Activated CD4-positive, CD25-positive, alpha-beta regulatory T cell treated with anti-CD3 and anti-CD28 coated beads, Interleukin-2, amount 50 U/mL, for 72 hours (primary cell): ENCODE measurements around the gene TTLL9.
"Not testable (repeated sequence)": the region's sequence is repeated elsewhere in the genome, so short reads cannot be mapped to it uniquely, and the experiment has no call there.

Experiments used
- DNase-seq: peaks from one replicate; pipeline ENCODE4 v3.0.0; 2021

The TTLL9 gene

GRCh38 chr20:31890646-31891045 is 20.2 kb downstream of the TTLL9 start:
- DNase-seq = no peak

GRCh38 chr20:31894980-31895675 is 24.7 kb downstream of the TTLL9 start:
- no peak for DNase-seq

DNA sequence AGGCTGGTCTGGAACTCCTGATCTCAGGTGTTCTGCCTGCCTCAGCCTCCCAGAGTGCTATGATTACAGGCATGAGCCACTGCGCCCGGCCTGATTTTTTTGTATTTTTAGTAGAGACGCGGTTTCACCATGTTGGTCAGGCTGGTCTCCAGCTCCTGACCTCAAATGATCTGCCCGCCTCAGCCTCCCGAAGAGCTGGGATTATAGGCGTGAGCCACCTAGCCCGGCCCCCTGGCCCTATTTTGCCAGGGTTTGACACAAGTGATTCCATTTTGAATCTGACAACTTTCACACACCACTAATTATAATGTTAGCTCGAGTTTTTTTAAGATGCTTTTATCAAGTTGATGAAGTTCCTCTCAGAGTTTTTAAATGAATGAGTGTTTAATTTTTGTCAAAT is 25.6 kb downstream of the TTLL9 start:
- DNase-seq = no peak

GRCh38 chr20:31897541-31897940 is 27.1 kb downstream of the TTLL9 start:
- DNase-seq = no peak

DNA sequence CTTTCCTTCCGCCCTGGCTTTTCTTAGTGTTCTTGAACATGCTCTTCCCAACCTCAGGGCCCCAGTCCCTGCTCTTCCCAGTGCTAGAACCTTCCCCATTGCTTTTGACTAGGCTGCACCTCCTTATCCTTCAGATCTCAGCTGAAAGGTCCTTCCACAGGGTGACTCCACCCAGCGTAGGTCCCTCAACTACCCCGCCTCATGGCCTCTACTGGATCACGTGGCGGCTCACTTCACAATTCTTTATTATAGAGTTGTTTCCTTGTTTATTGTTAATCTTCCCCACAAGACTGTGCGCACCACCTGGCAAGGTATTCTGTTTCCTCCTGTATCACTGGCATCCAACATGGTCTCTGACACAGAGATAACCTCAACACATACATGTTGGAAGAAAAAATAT is 31.2 kb downstream of the TTLL9 start:
- no peak for DNase-seq

DNA sequence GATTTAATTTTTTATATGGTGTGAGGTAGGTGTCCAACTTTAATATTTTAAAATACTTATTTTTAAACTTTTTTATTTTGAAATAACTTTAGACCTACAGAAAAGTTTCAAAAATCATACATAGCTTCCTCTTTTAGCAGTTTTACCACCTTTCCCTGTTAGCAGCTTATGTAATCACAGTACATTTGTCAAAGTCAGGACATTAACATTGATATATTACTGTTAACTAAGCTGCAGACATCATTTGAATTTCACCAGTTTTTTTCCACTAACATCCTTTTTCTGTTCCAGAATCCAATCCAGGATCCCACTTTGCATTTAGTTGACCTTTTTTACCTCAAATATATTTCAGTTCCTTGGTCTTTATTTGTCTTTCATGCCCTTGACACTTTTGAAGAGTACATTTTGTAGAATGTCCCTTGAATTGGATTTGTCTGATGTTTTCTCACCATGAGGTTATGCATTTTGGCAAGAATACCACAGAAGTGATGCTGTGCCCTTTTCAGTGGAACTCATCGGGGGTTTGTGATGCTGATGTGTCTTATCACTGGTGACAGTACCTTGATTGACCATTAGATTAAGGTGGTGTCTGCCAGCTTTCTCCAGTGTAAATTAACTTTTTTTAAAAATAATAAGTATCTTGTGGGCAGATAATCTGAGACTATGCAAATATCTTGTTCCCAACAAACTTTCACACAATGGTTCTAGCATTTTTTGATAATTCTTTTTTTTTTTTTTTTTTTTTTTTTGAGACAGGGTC is 33.4 kb downstream of the TTLL9 start:
- DNase-seq = no peak

DNA sequence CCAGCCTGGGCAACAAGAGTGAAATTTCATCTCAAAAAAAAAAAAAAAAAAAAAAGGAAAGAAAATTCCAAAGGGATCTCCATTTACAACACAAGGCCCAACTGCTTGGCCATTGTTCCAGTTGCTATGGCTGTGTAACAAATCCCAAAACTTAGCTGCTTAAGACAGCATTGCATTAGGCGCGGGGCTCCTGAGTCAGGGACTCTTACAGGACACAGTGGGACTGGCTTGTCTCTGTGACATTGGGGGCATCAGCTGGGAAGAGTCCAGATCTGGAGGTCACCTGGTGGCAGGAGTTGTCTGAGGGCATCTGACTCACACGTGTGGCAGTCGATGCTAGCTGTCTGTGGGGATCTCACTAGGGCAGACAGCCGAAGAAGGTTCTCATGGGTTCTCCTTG is 35.6 kb downstream of the TTLL9 start:
- no peak for DNase-seq

DNA sequence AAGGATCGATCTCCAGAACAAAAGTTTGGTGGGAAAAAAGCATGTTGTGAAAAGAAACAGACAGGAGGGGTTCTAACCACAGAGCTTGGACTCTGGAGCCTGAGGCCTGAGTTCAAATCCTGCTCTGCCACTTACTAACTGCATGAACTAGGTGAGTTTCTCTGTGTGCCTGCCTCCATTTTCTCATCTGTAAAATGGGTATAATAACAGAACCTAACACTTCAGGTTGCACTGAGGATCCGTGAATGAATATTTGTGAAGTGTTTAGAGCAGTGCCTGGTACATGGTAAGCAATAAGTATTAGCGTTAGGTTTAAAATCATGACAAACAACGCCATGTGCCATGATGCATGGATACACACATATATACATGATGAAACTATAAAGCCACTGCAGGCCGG is 36.6 kb downstream of the TTLL9 start:
- no peak for DNase-seq

GRCh38 chr20:31908016-31908415 is 37.6 kb downstream of the TTLL9 start:
- no peak for DNase-seq

GRCh38 chr20:31908424-31908823 is 38.0 kb downstream of the TTLL9 start:
- DNase-seq = no peak

GRCh38 chr20:31909253-31910070 is 39.0 kb downstream of the TTLL9 start:
- no peak for DNase-seq

GRCh38 chr20:31910071-31910803 is 39.8 kb downstream of the TTLL9 start:
- DNase-seq = no peak

- DNase-seq = no peak
Measured at GRCh38 chr20:31913431-31914157, 43.2 kb downstream of the TTLL9 start.

DNA sequence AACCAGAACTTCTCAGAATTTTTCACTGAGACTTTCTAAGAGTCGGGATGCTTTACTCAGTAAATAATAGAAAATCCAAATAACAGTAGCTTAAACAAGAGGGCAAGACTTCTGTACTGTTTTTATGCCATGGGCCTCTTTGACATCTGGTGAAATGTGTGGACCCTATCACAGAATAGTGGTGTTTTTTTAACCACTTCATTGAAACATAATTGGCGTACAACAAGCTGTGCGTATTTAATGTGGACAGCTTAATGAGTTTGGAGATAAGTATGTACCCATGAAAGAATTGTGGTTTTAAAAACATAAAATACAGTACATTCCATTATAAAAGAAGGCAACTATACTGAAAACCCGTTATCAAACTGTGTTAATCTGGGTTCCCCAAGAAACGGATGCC is 43.7 kb downstream of the TTLL9 start:
- DNase-seq = no peak

DNA sequence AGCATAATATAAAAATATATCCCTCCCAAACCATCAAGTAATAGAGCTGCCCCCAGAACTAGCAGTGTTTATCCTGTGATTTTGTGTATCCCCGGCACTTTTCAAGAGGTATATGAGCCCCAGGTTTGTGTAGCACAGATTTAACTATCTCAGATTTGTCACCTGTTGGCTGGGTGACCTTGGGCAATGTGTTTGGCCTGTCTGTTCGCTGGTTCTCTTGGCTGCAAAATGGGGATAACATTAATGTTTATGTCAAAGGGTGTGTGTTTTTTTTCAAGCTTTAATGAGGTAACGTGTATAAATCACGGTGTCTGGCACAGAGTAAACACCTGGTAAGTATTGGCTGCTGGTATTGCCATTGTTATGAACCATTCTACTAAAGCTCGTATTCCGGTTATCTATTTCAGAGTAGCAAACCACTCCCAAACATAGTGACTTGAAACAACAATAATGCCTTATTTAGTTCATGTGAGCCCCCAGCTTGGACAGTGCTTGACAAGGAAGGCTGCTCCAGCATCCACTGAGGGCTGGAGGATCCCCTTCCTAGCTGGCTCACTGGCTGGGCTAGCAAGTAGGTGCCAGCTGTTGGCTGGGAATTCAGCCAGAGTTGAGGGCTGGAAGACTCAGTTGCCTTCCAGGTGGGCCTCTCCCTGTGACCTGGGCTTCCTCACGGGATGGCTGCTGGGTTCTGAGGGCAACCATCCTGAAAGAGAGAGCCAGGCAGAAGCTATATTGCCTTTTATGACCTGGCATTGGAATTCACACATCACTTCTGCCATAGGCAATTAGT is 45.3 kb downstream of the TTLL9 start:
- no peak for DNase-seq

- DNase-seq = no peak
Measured at GRCh38 chr20:31916708-31917107, 46.3 kb downstream of the TTLL9 start.

GRCh38 chr20:31917962-31918412 is 47.6 kb downstream of the TTLL9 start:
- DNase-seq = not testable (repeated sequence)

DNA sequence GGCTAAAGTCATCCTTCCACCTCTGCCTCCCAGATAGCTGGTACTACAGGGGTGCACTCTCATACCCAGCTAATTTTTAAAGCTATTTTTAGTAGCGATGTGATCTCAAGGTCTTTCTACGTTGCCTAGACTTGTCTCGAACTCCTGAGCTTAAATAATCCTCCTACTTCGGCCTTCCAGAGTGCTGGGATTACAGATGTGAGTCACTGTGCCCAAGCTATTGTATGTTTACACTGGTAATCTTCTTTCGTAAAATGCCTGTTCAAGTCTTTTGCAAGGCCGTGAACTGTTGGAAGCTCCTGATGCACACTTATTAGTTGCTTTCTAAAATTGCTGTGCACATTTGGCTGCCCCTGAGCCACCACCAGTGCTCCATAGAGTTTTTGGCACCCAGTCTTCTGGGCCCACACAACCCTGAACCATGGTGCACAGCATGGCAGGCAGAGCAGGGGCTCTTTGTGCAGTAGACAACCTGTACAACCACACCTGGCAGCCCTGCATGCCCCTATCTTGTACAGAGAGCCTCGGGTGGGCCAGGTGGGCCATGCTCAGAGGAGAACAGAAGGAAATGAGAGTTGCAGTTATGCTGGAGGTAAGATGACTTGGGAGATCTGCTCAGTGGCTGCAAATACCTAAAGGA is 48.2 kb downstream of the TTLL9 start:
- no peak for DNase-seq

- no peak for DNase-seq
Measured at GRCh38 chr20:31919410-31920155, 49.1 kb downstream of the TTLL9 start.

GRCh38 chr20:31920275-31920855 is 49.9 kb downstream of the TTLL9 start:
- DNase-seq = no peak
